K562 (cell line): ENCODE data around the gene FZD1. TPM values are rescaled to one million over a fixed set of nuclear protein-coding genes. Genes with fewer than 3 reads are reported as not detected.

Experiments
- CHD1 ChIP-seq: fragments of 200-600 bp; sonication (generic); IDR thresholded peaks from one replicate; pipeline ENCODE4 v1.6.1; 2012; ENCODE audit warnings: mild to moderate bottlenecking, moderate library complexity, low read length, inconsistent platforms
- EP400 ChIP-seq: fragments of 450-650 bp; IDR thresholded peaks from 2 replicates; pipeline ENCODE4 v1.6.1; 2017; ENCODE audit warnings: antibody characterized with exemption, mild to moderate bottlenecking, moderate library complexity
- NCOR1 ChIP-seq: fragments of 450-650 bp; IDR thresholded peaks from 2 replicates; pipeline ENCODE4 v1.6.1; 2016; ENCODE audit warnings: mild to moderate bottlenecking, moderate library complexity
- NFE2 ChIP-seq: IDR thresholded peaks from 2 replicates; pipeline ENCODE4 v1.6.1; 2014; ENCODE audit warnings: antibody characterized with exemption, low read depth
- POU5F1 ChIP-seq: fragments of 150-350 bp; IDR thresholded peaks from 2 replicates; pipeline ENCODE4 v1.6.1; 2014; ENCODE audit warnings: borderline replicate concordance, low read length, low read depth, mild to moderate bottlenecking; ENCODE audit not compliant: partially characterized antibody
- RBM17 ChIP-seq: fragments of 200-400 bp; formaldehyde crosslinking; IDR thresholded peaks from 2 replicates; pipeline ENCODE4 v1.6.1; 2017; ENCODE audit warnings: low read depth, mild to moderate bottlenecking, low read length, borderline replicate concordance
- SAP30 ChIP-seq: fragments of 200-600 bp; sonication (generic); IDR thresholded peaks from 2 replicates; pipeline ENCODE4 v1.6.1; 2012; ENCODE audit warnings: borderline replicate concordance, low read depth, mild to moderate bottlenecking, moderate library complexity, low read length, control low read depth, inconsistent platforms; ENCODE audit not compliant: insufficient read depth, poor library complexity, severe bottlenecking
- TBL1XR1 ChIP-seq, 2 experiments: IDR thresholded peaks; 2 replicates each; pipeline ENCODE4 v1.6.1; 2012; ENCODE audit warnings: improper control_type of control experiment in 2 of 2, low read length in 2 of 2, mild to moderate bottlenecking in 1 of 2
- ZFP36 ChIP-seq: fragments of 150-350 bp; IDR thresholded peaks from 2 replicates; pipeline ENCODE4 v1.6.1; 2018; ENCODE audit warnings: low read length, low read depth; ENCODE audit not compliant: partially characterized antibody
- polyA plus RNA-seq, 8 experiments: library from polyadenylated mRNA; depleted of rRNA in 4 of 8; stranded (reverse) in 5 of 8; unstranded in 3 of 8; fragments of >200 nt; fragmentation: Nextera tagmentation in 2 of 8; fragmentation: Illumina TruSeq in 1 of 8; extraction: Ambion mirVana in 2 of 8; extraction: Trizol in 1 of 8; gene quantifications; 2 replicates each; pipeline versions ENCODE4 v1.2.1 to v1.2.3, GENCODE V29; 2011 to 2014; ENCODE audit warnings: inconsistent platforms in 1 of 8, missing spikeins in 1 of 8
- total RNA-seq, 7 experiments: library from RNA; depleted of rRNA in 6 of 7; stranded (reverse); fragments of >200 nt in 6 of 7; fragmentation: Illumina TruSeq in 2 of 7; extraction: Trizol in 2 of 7; gene quantifications; 2 replicates each; pipeline versions ENCODE4 v1.2.1 to v1.2.3, GENCODE V29; 2011 to 2021; ENCODE audit warnings: low replicate concordance in 1 of 7
- TF ChIP-seq, protein P1 (sequence below): sonication (generic); formaldehyde crosslinking; IDR thresholded peaks from 2 replicates; pipeline ENCODE4 v1.8.0; 2022; ENCODE audit warnings: missing genetic modification reagents, mild to moderate bottlenecking, moderate library complexity, borderline replicate concordance
- TF ChIP-seq, protein P2 (sequence below), 2 experiments: fragments of 450-650 bp in 1 of 2; sonication (generic) in 1 of 2; formaldehyde crosslinking in 1 of 2; IDR thresholded peaks; 2 replicates each; pipeline versions ENCODE4 v1.7.1 to v1.9.0; 2016 to 2022; ENCODE audit warnings: inconsistent platforms in 1 of 2, mild to moderate bottlenecking in 1 of 2, missing genetic modification reagents in 1 of 2
- TF ChIP-seq, protein P3 (sequence below): IDR thresholded peaks from 2 replicates; pipeline ENCODE4 v1.6.1; 2012; ENCODE audit warnings: low read depth, low read length, improper control_type of control experiment, borderline replicate concordance

FZD1 gene
- total and polyA plus RNA-seq, 9 of the 15 experiments (the other 6 are each of a cell fraction or from before 2014, with no cell fraction given): 0.25 to 5.1 (median 1.8) TPM

DNA sequence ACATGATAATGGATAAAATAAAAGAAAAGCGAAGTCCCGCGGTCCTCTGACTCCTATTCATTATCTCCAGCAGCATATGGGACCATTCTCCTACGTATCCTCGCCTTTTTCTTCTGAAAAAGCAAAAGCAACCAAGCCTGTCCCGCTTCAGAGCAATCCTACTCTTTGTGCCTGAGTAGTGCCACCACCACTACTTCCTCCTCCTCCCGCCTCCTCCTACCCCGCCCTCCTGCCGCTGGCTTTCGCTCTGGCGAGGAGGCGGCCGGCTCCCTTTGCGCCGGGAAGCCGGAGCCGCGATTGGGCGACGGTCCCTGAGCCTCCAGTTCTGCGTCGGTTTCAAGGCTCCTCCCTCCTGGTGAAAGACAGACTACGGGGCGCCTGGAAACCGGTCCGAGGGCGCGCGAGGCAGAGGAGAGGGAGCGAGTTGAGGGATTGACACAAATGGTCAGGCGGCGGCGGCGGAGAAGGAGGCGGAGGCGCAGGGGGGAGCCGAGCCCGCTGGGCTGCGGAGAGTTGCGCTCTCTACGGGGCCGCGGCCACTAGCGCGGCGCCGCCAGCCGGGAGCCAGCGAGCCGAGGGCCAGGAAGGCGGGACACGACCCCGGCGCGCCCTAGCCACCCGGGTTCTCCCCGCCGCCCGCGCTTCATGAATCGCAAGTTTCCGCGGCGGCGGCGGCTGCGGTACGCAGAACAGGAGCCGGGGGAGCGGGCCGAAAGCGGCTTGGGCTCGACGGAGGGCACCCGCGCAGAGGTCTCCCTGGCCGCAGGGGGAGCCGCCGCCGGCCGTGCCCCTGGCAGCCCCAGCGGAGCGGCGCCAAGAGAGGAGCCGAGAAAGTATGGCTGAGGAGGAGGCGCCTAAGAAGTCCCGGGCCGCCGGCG is at the start of gene FZD1 (continued):
- TF ChIP-seq, protein P1, sequence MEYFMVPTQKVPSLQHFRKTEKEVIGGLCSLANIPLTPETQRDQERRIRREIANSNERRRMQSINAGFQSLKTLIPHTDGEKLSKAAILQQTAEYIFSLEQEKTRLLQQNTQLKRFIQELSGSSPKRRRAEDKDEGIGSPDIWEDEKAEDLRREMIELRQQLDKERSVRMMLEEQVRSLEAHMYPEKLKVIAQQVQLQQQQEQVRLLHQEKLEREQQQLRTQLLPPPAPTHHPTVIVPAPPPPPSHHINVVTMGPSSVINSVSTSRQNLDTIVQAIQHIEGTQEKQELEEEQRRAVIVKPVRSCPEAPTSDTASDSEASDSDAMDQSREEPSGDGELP: peak; percentile 91
- TF ChIP-seq RBM17 (no peak), EP400 (peak; percentile 74; the same call in 1 of the 2 replicates), TBL1XR1 (IDR thresholded peaks at IDR 0.05; ENCODE audit: low read length in 2 of 2) (peak; percentile 52 to 74; a peak in 2 of 4 replicates), CHD1 (no peak), NCOR1 (peak; percentile 72; the same call in 1 of the 2 replicates), SAP30 (no peak), NFE2 (0 out of 2 replicates have a peak, but pooled peaks have one; percentile 2), ZFP36 (no peak), POU5F1 (no peak)
- TF ChIP-seq, protein P2, sequence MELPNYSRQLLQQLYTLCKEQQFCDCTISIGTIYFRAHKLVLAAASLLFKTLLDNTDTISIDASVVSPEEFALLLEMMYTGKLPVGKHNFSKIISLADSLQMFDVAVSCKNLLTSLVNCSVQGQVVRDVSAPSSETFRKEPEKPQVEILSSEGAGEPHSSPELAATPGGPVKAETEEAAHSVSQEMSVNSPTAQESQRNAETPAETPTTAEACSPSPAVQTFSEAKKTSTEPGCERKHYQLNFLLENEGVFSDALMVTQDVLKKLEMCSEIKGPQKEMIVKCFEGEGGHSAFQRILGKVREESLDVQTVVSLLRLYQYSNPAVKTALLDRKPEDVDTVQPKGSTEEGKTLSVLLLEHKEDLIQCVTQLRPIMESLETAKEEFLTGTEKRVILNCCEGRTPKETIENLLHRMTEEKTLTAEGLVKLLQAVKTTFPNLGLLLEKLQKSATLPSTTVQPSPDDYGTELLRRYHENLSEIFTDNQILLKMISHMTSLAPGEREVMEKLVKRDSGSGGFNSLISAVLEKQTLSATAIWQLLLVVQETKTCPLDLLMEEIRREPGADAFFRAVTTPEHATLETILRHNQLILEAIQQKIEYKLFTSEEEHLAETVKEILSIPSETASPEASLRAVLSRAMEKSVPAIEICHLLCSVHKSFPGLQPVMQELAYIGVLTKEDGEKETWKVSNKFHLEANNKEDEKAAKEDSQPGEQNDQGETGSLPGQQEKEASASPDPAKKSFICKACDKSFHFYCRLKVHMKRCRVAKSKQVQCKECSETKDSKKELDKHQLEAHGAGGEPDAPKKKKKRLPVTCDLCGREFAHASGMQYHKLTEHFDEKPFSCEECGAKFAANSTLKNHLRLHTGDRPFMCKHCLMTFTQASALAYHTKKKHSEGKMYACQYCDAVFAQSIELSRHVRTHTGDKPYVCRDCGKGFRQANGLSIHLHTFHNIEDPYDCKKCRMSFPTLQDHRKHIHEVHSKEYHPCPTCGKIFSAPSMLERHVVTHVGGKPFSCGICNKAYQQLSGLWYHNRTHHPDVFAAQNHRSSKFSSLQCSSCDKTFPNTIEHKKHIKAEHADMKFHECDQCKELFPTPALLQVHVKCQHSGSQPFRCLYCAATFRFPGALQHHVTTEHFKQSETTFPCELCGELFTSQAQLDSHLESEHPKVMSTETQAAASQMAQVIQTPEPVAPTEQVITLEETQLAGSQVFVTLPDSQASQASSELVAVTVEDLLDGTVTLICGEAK (IDR thresholded peaks at IDR 0.05): peak; percentile 51
- TF ChIP-seq, protein P2 (CRISPR knock-in tag; IDR thresholded peaks at IDR 0.05): no peak
- TF ChIP-seq, protein P3, sequence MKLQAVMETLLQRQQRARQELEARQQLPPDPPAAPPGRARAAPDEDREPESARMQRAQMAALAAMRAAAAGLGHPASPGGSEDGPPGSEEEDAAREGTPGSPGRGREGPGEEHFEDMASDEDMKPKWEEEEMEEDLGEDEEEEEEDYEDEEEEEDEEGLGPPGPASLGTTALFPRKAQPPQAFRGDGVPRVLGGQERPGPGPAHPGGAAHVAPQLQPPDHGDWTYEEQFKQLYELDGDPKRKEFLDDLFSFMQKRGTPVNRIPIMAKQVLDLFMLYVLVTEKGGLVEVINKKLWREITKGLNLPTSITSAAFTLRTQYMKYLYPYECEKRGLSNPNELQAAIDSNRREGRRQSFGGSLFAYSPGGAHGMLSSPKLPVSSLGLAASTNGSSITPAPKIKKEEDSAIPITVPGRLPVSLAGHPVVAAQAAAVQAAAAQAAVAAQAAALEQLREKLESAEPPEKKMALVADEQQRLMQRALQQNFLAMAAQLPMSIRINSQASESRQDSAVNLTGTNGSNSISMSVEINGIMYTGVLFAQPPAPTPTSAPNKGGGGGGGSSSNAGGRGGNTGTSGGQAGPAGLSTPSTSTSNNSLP: no peak; the same call in 1 of the 2 replicates
